HG02642 (cell line): ENCODE results near the gene SSBP4.

Experiments used
- ATAC-seq: cut with Tn5 transposase; IDR thresholded peaks from one replicate; pipeline ENCODE4 v1.9.1; 2021; ENCODE audit warnings: mild to moderate bottlenecking; ENCODE audit not compliant: unreplicated experiment, poor library complexity

SSBP4 gene

DNA sequence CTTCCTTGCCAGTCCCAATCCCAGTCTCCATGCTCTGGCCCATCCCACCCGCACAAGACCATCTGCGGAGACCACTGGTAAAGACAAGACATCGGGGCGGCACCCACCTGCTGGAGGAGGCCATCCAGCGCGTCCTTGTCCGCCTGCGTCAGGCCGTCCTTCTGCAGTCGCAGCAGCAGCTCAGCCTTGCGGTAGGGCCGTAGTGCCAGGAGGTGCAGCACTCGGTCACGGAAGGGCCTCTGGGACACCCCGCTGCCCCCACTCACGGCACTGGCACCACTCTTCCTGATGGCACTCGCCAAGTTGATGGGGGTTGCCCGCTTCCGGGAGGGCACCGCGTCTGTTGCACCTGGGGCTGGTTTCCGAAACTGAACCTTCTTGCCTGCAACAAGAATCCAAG is 42.3 kb downstream of the SSBP4 start:
- ATAC-seq, result no peak

DNA sequence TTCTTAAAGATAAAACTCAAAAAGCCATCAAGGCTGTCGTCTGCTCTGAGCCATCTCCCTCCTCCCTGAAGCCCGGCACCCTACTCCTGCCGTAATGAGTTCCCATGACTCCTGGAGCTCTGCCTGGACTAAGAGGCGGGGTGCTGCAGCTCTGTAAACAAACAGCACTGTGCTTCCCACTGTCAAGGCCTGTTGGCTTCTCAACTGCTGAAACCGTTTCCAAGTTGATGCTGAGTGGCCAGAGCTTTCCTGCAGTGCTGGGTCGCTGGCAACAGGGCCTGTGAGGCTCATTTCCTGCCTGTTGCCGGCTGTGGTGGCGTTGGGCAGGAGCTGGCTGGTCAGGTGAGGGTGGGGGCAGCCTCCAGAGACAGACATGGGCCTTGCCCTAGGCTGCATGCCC is 45.4 kb downstream of the SSBP4 start:
- no peak for ATAC-seq

DNA sequence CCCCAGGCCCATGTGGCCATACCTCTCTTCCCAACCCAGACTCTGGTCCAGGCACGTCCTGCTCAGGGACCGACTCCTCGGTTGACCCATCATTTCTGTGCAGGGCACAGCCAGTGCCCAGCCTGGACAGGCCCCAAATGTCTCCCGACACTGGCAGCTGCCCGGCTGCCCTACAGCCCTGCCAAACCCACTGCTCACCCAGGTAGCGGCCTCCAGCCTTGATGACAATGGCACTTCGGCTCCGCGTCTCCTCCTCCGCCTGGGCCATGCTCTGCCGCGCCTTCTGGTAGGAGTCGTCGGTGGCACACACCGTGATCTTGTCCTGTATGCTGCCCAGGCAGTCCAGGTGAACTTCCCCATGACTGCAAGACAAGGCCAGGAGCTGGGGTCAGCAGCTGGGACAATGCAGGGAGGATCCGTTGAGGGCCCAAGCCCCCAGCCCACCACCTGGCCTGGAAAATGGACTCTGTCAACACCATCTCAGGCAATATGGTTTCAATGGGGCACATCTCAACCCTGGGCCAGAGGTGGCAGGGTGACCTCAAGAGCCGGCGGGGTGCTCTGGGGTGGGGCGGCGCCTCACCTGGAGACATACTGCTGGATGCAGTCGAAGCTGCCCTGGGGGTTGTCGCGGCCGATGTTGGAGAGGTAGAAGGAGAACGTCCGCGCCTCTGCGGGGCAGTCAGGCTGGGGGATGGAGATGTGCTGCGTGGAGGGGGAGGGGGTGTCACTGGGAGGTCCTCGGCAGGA is 46.2 kb downstream of the SSBP4 start:
- no peak for ATAC-seq

DNA sequence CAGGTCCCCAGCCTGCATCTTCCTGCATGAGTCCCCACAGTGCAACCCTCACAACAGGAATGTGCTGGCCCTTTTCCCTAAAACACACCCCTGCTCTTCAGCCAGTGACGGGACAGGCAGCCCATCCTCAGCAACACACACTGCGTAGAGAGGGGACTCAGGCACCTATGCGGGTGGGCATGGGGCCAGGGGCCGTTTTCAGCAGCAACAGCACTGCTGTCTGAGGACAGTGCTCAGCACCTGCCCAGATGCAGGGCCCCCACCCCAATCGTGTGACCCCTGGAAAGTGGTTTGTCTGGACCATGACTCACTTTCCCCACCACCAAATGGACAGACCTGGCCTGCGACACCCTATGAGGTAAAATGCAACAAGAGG is 46.8 kb downstream of the SSBP4 start:
- no peak for ATAC-seq

DNA sequence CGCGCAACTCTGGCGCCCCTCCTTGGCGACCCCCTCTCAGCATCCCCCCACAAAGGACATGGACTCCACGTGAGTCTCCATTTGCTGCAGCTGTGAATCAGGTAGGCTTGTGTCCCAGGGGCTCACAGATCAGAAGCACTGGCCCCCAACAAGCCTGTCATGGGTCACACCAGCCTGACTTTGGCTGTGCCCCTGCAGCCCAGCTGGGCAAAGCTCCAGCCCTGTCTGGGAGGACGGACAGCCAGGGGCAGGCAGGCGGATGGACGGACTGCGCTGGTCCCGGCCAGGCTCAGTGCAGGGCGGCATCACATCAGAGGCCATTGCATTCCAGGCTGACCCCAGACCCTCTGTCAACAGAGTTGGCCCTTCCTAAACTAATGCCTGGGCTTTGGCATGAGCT is 47.2 kb downstream of the SSBP4 start:
- ATAC-seq, result no peak

DNA sequence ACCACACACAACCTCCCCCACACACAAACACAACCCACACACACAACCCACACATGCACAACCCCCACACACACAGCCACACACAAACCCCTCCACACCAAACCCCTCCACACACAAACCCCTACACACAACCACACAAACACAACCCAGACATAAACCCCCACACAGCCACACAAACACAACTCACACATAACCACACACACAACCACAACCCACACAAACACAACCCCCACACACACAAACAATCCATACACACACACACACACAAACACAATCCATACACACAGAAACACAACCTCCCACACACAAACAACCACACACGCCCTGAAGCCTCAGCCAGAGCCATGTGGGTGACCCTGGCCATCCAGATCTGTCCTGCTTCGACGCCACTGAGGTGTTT is 48.8 kb downstream of the SSBP4 start:
- ATAC-seq, result no peak

DNA sequence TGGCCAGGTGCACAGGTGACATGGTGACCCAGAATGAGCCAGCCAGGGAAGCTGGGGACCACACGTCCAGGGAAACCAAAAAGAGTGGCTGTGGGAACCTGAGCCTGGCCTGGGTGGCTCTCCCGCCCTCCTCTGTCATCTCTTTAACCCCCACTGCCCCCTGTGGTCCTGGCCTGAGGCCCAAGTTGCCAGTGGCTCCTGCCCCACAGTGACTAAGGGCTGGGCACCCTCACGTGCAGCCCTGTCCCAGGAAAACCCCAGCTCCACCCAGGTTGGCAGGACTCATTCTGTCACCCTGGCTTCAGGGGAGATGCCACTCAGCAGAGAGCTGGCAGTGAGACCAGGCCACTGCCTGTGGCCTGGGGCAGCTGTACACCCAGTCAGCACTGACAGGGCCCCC is 49.3 kb downstream of the SSBP4 start:
- ATAC-seq, result no peak

DNA sequence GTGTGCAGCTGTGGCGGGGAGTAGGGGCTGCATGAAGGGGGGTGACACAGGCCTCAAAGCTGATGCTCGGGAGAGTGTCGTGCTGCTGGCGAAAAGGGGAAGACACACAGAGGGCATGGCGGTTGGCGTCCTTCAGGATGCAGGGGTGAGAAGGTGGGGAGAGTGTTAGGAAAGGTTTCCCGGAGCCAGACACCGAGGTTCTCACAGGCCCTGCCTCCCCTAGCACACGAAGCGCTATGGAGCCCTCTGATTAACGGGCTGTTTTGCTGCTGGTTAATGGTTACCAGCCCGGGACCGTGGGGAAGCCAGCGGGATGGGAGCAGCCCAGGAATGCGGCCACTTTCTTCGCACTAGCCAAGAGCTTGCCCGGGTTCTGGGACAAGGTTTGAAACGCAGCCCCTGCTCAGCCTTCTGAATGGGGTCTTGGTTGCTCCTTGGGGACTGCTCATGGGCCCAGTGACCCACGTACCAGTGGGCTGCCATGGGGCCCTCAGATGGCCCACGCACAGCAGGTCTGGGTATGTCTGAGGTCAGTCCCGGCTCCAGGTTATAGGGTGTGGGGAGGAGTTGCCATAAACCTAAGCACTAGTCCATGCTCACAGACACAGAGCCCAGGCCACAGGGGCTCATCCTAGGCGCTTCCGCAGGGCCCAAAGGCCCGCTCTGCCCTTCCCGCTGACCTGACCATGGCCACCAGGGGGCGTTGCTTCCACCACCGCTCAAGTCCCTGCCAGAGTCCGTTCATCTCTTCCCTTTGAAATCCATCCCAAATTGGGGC is 50.1 kb downstream of the SSBP4 start:
- ATAC-seq, result no peak

DNA sequence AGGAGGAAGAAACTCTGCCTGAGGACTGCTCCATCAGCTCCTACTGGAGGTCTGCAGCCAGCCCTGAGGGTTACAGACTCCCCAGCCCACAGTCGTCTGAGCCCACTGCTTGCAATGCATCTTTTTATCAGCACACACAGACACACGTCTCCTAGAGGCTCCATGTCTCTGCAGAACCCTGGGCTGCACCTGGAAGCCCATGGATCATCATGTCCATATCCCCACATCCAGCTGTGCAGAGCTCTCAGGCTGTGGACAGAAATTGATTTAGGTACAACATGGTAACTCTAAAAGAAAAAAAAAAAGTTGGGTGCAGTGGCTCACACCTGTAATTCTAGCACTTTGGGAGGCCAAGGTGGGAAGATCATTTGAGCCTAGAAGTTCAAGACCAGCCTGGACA is 51.6 kb downstream of the SSBP4 start:
- ATAC-seq, result no peak

DNA sequence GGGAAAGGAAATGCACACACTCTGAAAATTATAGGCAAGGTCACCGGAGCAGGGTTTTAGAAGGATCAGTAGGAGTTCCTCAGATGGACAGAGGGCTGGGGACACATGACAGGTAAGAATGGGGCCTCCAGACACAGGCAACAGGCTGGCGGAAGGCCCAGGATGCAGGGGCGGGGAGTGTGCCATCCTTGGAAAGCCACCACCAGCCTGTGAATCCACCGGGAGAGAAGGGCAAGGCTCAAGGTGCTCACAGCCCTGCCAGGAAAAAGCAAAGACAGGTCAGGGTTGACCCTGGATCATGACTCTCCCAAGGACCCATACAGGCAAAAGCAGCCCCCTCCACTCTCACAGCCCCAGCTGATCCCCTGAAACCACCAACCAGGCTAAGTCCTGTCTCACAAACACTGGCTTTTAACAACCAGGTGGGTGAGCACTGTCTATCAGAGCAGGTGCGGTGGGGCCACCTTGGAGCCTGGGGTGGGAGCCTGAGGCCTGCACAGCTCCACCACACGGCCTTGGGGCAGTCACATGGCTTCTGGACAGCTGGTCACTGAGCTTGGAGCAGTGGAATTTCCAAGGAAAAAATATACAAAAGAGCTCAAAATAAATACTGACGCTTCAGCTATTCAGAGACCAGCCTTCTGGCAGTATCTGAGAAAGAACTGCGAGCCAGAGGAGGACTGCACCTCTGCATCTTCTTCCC is 54.0 kb downstream of the SSBP4 start:
- ATAC-seq, result no peak

- ATAC-seq, result no peak
Measured at GRCh38 chr19:18473706-18474087, 54.5 kb downstream of the SSBP4 start.

DNA sequence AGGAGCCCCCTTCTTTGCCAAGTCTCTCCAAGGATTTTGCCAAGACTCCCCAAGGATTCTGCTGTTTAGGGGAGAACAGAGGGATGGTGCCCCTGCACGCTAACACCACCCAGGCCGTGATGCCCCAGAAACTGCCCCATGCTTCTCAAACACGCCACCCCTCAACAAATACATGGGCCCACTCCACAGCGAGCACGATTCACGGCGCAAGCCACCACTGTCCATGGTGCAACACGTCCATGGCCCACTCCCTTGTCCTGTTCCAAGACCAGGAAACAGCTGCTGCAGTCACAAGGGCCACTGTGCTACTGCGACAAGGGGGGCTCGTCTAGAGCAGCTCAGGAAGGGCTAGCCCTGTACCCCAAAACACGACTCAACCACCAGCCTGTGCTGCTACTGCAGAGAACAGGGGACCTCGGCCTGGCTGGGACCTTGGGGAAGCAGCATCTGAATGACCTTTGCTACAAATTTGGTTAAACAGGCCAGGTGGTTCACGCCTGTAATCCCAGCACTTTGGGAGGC is 55.2 kb downstream of the SSBP4 start:
- ATAC-seq, result no peak

DNA sequence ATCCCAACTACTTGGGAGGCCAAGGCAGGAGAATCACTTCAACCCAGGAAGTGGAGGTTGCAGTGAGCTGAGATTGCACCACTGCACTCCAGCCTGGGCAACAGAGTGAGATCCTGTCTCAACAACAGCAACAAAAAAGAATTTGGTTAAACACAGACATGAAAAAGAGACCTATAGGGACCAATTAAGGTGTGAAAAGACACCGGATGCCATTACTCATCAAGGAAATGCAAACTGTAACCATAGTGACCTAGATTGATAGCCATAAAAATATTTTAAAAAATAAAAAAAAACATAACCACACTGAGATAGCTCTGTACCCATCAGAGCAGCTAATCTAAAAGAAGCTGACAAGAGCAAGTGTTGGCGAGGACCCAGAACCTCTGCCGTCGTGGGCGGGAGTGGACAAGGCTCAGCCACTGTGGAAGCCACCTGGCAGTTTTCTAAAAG is 55.8 kb downstream of the SSBP4 start:
- ATAC-seq, result no peak

DNA sequence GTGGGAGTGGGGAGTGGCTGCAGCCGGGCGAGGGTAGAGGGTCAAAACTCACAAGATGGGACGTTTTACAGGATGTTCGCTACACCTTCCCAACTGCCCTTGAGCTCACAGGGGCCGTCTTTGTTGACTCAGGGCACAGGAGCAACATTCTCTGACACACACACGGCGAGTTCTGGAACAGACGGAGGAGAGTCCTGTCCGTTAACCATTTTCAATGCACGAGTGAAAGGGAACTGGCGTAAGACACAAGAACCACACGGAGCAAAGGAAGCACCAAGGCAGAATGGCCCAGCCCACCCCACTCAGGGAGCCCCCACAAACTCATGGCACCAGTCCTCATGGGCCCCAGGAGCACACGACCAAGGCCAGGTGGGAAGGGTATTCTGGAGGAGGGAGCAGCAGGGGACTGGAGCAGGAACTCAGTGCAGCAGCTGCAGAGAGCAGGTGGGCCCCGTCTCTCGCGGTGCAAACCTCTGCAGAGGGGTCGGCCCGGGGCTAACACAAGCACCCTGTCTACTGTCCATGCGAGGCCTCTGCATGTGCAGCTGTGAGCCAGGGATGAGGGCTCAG is 56.6 kb downstream of the SSBP4 start:
- no peak for ATAC-seq

- ATAC-seq, result no peak
Measured at GRCh38 chr19:18476507-18477041, 57.4 kb downstream of the SSBP4 start.

- ATAC-seq, result no peak
Measured at GRCh38 chr19:18477042-18477779, 58.0 kb downstream of the SSBP4 start.

GRCh38 chr19:18477974-18478373 is 58.8 kb downstream of the SSBP4 start:
- ATAC-seq, result no peak

DNA sequence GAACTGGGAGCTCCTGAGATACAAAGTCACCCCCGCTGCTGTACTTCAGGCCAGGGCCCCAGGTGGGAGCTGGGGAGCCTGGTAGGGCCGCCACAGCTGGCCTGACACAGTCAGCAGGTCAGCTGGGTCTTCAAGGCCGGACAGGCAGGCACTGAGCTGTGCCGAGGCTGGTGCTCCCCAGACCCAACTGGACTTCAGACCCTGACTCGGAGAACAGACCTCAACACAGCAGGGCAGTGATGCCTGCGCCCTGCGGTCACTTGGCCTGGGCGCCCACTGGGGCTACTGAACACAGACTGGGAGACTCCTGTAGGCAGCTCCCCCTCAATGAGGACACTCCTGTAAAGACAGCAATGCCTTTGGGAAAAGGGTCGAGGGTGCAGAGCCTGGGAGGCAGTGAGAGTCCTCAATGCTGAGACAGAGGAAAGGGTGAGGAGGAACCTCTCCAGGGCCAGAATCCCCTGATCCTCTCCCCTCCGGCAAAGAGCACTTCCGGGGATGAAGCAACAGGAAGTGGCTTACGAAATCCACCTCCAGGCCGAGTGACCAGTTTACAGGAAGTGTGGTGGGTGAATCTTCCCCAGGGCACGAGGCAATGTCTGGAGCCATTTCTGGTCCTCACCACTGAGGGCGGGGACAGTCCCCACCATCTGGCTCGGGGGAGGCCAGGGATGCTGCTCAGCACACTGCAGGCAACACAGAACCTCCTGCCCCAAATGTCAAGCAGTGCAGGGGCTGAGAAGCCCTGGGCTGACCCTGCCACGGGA is 59.5 kb downstream of the SSBP4 start:
- peak; percentile 73 for ATAC-seq
